ENCODE results near the gene TRPC4AP.

The TRPC4AP gene

DNA sequence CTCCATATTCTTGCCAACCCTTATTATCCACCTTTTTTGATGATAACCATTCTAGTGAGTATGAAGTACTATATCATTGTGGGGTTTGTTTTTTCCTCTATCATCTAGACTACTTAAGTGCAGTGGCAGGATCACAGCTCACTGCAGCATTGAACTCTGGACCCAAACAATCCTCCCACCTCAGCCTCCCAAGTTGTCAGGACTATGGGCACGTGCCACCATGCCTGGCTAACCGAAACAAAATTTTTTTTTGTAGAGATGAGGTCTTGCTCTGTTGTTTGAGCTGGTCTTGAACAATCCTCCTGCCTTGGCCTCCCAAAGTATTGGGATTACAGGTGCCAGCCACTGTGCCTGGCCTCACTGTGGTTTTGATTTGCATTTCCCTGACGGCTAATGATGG is 67.5 kb downstream of the TRPC4AP start:
- TF ChIP-seq SIN3A (IDR thresholded peaks at IDR 0.05; ENCODE audit: borderline replicate concordance, insufficient read depth, low read length) (no peak), POLR2AphosphoS5 (IDR thresholded peaks at IDR 0.05; ENCODE audit: low read depth, low read length) (no peak), TAF1 (IDR thresholded peaks at IDR 0.05; ENCODE audit: borderline replicate concordance, insufficient read depth, low read length) (no peak), FOXP2 (optimal IDR thresholded peaks at IDR 0.05; ENCODE audit: borderline replicate concordance, extremely low read depth, extremely low read length, insufficient read depth) (no peak)
- TF ChIP-seq, protein P1, sequence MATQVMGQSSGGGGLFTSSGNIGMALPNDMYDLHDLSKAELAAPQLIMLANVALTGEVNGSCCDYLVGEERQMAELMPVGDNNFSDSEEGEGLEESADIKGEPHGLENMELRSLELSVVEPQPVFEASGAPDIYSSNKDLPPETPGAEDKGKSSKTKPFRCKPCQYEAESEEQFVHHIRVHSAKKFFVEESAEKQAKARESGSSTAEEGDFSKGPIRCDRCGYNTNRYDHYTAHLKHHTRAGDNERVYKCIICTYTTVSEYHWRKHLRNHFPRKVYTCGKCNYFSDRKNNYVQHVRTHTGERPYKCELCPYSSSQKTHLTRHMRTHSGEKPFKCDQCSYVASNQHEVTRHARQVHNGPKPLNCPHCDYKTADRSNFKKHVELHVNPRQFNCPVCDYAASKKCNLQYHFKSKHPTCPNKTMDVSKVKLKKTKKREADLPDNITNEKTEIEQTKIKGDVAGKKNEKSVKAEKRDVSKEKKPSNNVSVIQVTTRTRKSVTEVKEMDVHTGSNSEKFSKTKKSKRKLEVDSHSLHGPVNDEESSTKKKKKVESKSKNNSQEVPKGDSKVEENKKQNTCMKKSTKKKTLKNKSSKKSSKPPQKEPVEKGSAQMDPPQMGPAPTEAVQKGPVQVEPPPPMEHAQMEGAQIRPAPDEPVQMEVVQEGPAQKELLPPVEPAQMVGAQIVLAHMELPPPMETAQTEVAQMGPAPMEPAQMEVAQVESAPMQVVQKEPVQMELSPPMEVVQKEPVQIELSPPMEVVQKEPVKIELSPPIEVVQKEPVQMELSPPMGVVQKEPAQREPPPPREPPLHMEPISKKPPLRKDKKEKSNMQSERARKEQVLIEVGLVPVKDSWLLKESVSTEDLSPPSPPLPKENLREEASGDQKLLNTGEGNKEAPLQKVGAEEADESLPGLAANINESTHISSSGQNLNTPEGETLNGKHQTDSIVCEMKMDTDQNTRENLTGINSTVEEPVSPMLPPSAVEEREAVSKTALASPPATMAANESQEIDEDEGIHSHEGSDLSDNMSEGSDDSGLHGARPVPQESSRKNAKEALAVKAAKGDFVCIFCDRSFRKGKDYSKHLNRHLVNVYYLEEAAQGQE (IDR thresholded peaks at IDR 0.05; ENCODE audit: insufficient read depth in 1 of 2, low read depth in 2 of 2, low read length in 2 of 2), result no peak

DNA sequence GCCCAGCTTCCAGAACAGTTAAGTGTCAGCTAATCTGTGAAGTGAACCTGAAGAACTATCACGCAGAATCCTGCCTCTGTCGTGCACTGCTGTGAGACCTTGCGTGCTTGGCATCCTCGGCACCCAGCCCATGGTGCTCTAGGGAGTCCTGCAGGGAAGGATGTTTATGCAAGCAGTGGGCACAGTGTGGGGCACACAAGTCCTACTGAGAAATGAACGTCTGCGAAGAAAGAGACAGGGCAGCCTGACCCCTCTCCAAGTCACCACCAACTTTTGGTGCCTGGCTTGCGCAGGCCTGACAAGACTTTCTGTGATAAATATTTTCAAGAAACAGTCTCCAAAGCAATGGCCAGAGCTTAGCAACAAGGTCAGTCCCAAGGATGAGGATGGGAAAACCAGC is 69.0 kb downstream of the TRPC4AP start:
- TF ChIP-seq POLR2AphosphoS5 (IDR thresholded peaks at IDR 0.05; ENCODE audit: low read depth, low read length) (no peak), TAF1 (IDR thresholded peaks at IDR 0.05; ENCODE audit: borderline replicate concordance, insufficient read depth, low read length) (no peak), FOXP2 (optimal IDR thresholded peaks at IDR 0.05; ENCODE audit: borderline replicate concordance, extremely low read depth, extremely low read length, insufficient read depth) (no peak), SIN3A (IDR thresholded peaks at IDR 0.05; ENCODE audit: borderline replicate concordance, insufficient read depth, low read length) (no peak)
- TF ChIP-seq, protein P1 (IDR thresholded peaks at IDR 0.05; ENCODE audit: insufficient read depth in 1 of 2, low read depth in 2 of 2, low read length in 2 of 2), result no peak

DNA sequence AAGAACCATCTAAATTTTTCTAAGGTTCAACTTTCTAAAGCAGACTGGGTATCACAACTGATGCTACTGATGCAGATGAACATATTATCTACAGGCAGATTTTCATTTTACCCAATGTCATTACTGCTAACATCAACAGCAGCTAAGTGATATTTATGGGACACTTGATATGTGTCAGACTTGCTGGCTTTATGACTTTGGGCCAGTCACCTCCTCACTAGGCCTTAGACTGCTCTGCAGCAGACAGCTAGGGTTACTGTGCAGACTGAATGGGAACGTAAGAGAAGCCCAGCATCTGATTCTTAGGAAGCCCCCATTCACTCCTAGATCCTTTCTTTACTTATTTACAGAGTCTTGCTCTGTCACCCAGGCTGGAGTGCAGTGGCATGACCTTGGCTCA is 70.8 kb downstream of the TRPC4AP start:
- no peak for TF ChIP-seq FOXP2 (optimal IDR thresholded peaks at IDR 0.05; ENCODE audit: borderline replicate concordance, extremely low read depth, extremely low read length, insufficient read depth)
- TF ChIP-seq, protein P1 (IDR thresholded peaks at IDR 0.05; ENCODE audit: insufficient read depth in 1 of 2, low read depth in 2 of 2, low read length in 2 of 2), result no peak
- no peak for TF ChIP-seq POLR2AphosphoS5 (IDR thresholded peaks at IDR 0.05; ENCODE audit: low read depth, low read length)
- no peak for TF ChIP-seq SIN3A (IDR thresholded peaks at IDR 0.05; ENCODE audit: borderline replicate concordance, insufficient read depth, low read length)
- TF ChIP-seq TAF1 (IDR thresholded peaks at IDR 0.05; ENCODE audit: borderline replicate concordance, insufficient read depth, low read length), result no peak

DNA sequence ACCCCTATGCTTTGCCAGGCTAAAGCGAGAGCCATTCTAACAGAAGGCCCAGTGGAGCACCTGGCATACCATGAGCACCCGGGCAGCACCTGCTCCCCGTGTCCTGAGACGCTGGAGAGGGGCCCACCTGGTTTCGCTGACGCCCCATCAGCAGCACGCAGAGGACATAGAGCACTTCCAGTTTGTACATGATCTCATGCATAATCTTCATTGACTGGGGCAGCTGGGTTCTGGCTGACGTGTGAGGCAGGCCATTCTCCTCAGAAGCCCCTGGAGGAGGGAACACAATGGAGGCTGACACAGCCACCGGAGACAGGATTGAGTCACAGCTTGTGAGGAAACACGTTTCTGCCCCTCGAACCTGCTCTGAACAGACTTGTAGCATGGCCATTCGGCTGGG is 71.5 kb downstream of the TRPC4AP start:
- TF ChIP-seq TAF1 (IDR thresholded peaks at IDR 0.05; ENCODE audit: borderline replicate concordance, insufficient read depth, low read length), result no peak
- TF ChIP-seq SIN3A (IDR thresholded peaks at IDR 0.05; ENCODE audit: borderline replicate concordance, insufficient read depth, low read length), result no peak
- no peak for TF ChIP-seq POLR2AphosphoS5 (IDR thresholded peaks at IDR 0.05; ENCODE audit: low read depth, low read length)
- TF ChIP-seq, protein P1 (IDR thresholded peaks at IDR 0.05; ENCODE audit: insufficient read depth in 1 of 2, low read depth in 2 of 2, low read length in 2 of 2), result no peak

All from PFSK-1 (cell line).